Liver (tissue), 9 donors: ENCODE measurements around the gene ASCC1. TPM values are rescaled to one million over a fixed set of nuclear protein-coding genes. Genes with fewer than 3 reads are reported as not detected.

ENCODE experiments used
- DNase-seq: peaks from one replicate; pipeline ENCODE4 v3.0.0-alpha.2; 2017; ENCODE audit warnings: low spot score
- H3K27ac ChIP-seq, 2 donors: one replicate each; pipeline ENCODE4 v1.7.0; 2013; ENCODE audit warnings: inconsistent platforms in 2 of 2, low read length in 2 of 2, control low read depth in 1 of 2, low read depth in 1 of 2, mild to moderate bottlenecking in 1 of 2
- H3K27me3 ChIP-seq, 4 donors: one replicate each; pipeline versions ENCODE4 v1.6.1 to v1.7.0; 2013; ENCODE audit warnings: low read length in 3 of 4, inconsistent platforms in 1 of 4, mild to moderate bottlenecking in 1 of 4, moderate library complexity in 1 of 4; ENCODE audit not compliant: control insufficient read depth in 4 of 4, insufficient read depth in 4 of 4
- H3K36me3 ChIP-seq, 4 donors: one replicate each; pipeline versions ENCODE4 v1.6.1 to v1.7.0; 2013; ENCODE audit warnings: low read length in 3 of 4, mild to moderate bottlenecking in 3 of 4, low read depth in 1 of 4, moderate library complexity in 1 of 4; ENCODE audit not compliant: control insufficient read depth in 4 of 4, insufficient read depth in 3 of 4
- H3K4me1 ChIP-seq, 4 donors: one replicate each; pipeline versions ENCODE4 v1.6.1 to v1.7.0; 2013; ENCODE audit warnings: low read length in 3 of 4, mild to moderate bottlenecking in 3 of 4, moderate library complexity in 1 of 4; ENCODE audit not compliant: control insufficient read depth in 4 of 4, insufficient read depth in 4 of 4
- H3K4me3 ChIP-seq, 3 donors: one replicate each; pipeline versions ENCODE4 v1.6.1 to v1.7.0; 2013; ENCODE audit warnings: low read length in 3 of 3, control low read depth in 1 of 3, low read depth in 1 of 3, mild to moderate bottlenecking in 1 of 3
- H3K9ac ChIP-seq, 2 donors: one replicate each; pipeline ENCODE4 v1.7.0; 2013; ENCODE audit warnings: low read length in 2 of 2, mild to moderate bottlenecking in 2 of 2, moderate library complexity in 2 of 2, control low read depth in 1 of 2, low read depth in 1 of 2
- H3K9me3 ChIP-seq, 4 donors: one replicate each; pipeline versions ENCODE4 v1.6.1 to v1.7.0; 2013; ENCODE audit warnings: low read length in 3 of 4; ENCODE audit not compliant: control insufficient read depth in 4 of 4
- EGR1 ChIP-seq, 2 donors: IDR thresholded peaks; 2 replicates each; pipeline ENCODE4 v1.6.1; 2016 to 2018; ENCODE audit warnings: antibody characterized with exemption in 2 of 2, low read depth in 2 of 2
- FOXA1 ChIP-seq: IDR thresholded peaks from 2 replicates; pipeline ENCODE4 v1.6.1; 2016; ENCODE audit warnings: antibody characterized with exemption
- FOXA2 ChIP-seq: IDR thresholded peaks from 2 replicates; pipeline ENCODE4 v1.6.1; 2016; ENCODE audit warnings: antibody characterized with exemption
- GABPA ChIP-seq, 2 donors: IDR thresholded peaks in 1 of 2; conservative IDR thresholded peaks in 1 of 2; 2 replicates each; pipeline ENCODE4 v1.6.1; 2016; ENCODE audit warnings: antibody characterized with exemption in 2 of 2, mild to moderate bottlenecking in 1 of 2, moderate library complexity in 1 of 2
- HNF4A ChIP-seq, 2 donors: conservative IDR thresholded peaks; 2 replicates each; pipeline ENCODE4 v1.6.1; 2016; ENCODE audit warnings: antibody characterized with exemption in 2 of 2, mild to moderate bottlenecking in 2 of 2
- HNF4G ChIP-seq: IDR thresholded peaks from 2 replicates; pipeline ENCODE4 v1.6.1; 2016; ENCODE audit warnings: antibody characterized with exemption
- JUND ChIP-seq, 2 donors: IDR thresholded peaks; 2 replicates each; pipeline ENCODE4 v1.6.1; 2016; ENCODE audit warnings: antibody characterized with exemption in 2 of 2
- RAD21 ChIP-seq, 2 donors: IDR thresholded peaks; 2 replicates each; pipeline ENCODE4 v1.6.1; 2016; ENCODE audit warnings: antibody characterized with exemption in 2 of 2, mild to moderate bottlenecking in 2 of 2
- SP1 ChIP-seq: IDR thresholded peaks from 2 replicates; pipeline ENCODE4 v1.6.1; 2018; ENCODE audit warnings: antibody characterized with exemption, mild to moderate bottlenecking
- TAF1 ChIP-seq: conservative IDR thresholded peaks from 2 replicates; pipeline ENCODE4 v1.6.1; 2016; ENCODE audit warnings: antibody characterized with exemption, mild to moderate bottlenecking
- WGBS: extraction: QIAGEN DNeasy Blood & Tissue Kit; methylation state at CpG from one replicate; pipeline ENCODE4 v1.1.7; 2013; 5-methylcytosine and 5-hydroxymethylcytosine counted together
- polyA plus RNA-seq, 2 donors: library from polyadenylated mRNA; stranded (reverse) in 1 of 2; unstranded in 1 of 2; fragments of 200-250 nt in 1 of 2; fragments of >200 nt in 1 of 2; fragmentation: Nextera tagmentation in 1 of 2; extraction: Ambion mirVana in 1 of 2; gene quantifications; one replicate each; pipeline versions ENCODE4 v1.2.1 to v1.2.3, GENCODE V29; 2013 to 2015
- total RNA-seq, 2 donors: library from RNA; depleted of rRNA; stranded (reverse); fragments of >200 nt; gene quantifications; one replicate each; pipeline ENCODE4 v1.2.3, GENCODE V29; 2014
- TF ChIP-seq, protein P1 (sequence below): IDR thresholded peaks from 2 replicates; pipeline ENCODE4 v1.6.1; 2016; ENCODE audit warnings: antibody characterized with exemption, mild to moderate bottlenecking
- TF ChIP-seq, protein P2 (sequence below): fragments of 150-350 bp; IDR thresholded peaks from 2 replicates; pipeline ENCODE4 v1.5.1; 2017; ENCODE audit warnings: improper control_type of control experiment, low read depth, low read length; ENCODE audit not compliant: missing input control
- donor health status: healthy.
- donor health status: healthy.
- donor health status: healthy.
- donor health status: healthy.
- donor health status: healthy.

Gene ASCC1
- total and polyA plus RNA-seq, 4 donors = 6.9 to 13.9 (median 10.2) TPM

DNA sequence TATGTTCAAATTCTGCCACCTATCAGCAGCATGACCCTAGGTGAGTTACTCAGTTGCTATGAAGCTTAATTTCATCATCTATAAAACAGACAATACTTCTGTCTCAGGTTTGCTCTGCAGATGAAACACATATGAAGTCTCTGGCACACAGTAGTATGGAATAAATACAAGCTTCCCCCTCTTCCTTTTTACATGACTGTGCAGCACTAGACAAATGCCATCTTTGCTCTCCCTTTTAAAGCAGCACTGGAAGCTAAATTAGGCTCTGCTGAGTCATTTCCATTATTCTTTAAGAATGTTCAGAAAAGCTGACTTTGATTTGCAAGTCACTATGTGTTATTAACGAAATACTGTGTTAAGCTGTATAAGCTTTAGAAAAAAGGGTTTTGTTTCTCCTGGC is 40.9 kb downstream of the ASCC1 start:
- Histone ChIP-seq H3K9ac (no peak overlapping the region), H3K36me3 (peaks cover 0 to 7% (median 4%) of the 10 kb centered on the region in 4 donors), H3K9me3 (no peaks in the 10 kb centered on the region), H3K4me1 (peaks cover 0 to 3% (median 0%) of the 10 kb centered on the region in 4 donors), H3K27ac (no peak overlapping the region), H3K4me3 (no peak overlapping the region), H3K27me3 (no peaks in the 10 kb centered on the region)
- no peak for DNase-seq
- no peak for TF ChIP-seq FOXA2
- no peak for TF ChIP-seq JUND (IDR thresholded peaks at IDR 0.05)
- TF ChIP-seq, protein P1, sequence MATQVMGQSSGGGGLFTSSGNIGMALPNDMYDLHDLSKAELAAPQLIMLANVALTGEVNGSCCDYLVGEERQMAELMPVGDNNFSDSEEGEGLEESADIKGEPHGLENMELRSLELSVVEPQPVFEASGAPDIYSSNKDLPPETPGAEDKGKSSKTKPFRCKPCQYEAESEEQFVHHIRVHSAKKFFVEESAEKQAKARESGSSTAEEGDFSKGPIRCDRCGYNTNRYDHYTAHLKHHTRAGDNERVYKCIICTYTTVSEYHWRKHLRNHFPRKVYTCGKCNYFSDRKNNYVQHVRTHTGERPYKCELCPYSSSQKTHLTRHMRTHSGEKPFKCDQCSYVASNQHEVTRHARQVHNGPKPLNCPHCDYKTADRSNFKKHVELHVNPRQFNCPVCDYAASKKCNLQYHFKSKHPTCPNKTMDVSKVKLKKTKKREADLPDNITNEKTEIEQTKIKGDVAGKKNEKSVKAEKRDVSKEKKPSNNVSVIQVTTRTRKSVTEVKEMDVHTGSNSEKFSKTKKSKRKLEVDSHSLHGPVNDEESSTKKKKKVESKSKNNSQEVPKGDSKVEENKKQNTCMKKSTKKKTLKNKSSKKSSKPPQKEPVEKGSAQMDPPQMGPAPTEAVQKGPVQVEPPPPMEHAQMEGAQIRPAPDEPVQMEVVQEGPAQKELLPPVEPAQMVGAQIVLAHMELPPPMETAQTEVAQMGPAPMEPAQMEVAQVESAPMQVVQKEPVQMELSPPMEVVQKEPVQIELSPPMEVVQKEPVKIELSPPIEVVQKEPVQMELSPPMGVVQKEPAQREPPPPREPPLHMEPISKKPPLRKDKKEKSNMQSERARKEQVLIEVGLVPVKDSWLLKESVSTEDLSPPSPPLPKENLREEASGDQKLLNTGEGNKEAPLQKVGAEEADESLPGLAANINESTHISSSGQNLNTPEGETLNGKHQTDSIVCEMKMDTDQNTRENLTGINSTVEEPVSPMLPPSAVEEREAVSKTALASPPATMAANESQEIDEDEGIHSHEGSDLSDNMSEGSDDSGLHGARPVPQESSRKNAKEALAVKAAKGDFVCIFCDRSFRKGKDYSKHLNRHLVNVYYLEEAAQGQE = no peak
- no peak for TF ChIP-seq SP1
- TF ChIP-seq TAF1 = no peak
- WGBS = 77% methylated on average over 1 of the region's 1 CpG

DNA sequence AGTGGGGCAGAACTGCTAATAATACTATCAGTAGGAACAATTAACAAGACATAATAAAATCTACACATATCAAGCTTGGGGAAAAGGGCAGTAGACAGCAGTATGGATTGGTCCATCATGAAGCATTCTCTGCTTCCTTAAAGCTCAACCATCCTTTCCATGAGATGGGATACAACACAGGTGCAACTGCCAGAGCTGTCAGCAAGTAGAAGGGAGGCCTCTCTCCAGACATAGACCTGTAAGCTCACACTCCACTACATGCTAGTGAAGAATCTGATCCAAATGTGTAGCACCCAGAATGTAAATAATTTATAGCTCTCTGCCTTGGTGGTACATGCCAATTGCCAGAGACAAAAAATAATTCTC is 41.8 kb downstream of the ASCC1 start:
- peaks cover 0 to 7% (median 4%) of the 10 kb centered on the region in 4 donors for H3K36me3 ChIP-seq
- H3K27ac ChIP-seq = no peak overlapping the region
- peaks cover 0 to 3% (median 0%) of the 10 kb centered on the region in 4 donors for H3K4me1 ChIP-seq
- no peak overlapping the region for H3K4me3 ChIP-seq
- no peaks in the 10 kb centered on the region for H3K27me3 ChIP-seq
- TF ChIP-seq EGR1 (IDR thresholded peaks at IDR 0.05; ENCODE audit: low read depth in 2 of 2) (no peak), GABPA (IDR thresholded peaks at IDR 0.05 in 1 of 2, conservative IDR thresholded peaks at IDR 0.05 in 1 of 2) (no peak), HNF4G (no peak), FOXA1 (no peak), RAD21 (IDR thresholded peaks at IDR 0.05) (no peak), HNF4A (conservative IDR thresholded peaks at IDR 0.05) (no peak)
- TF ChIP-seq, protein P2, sequence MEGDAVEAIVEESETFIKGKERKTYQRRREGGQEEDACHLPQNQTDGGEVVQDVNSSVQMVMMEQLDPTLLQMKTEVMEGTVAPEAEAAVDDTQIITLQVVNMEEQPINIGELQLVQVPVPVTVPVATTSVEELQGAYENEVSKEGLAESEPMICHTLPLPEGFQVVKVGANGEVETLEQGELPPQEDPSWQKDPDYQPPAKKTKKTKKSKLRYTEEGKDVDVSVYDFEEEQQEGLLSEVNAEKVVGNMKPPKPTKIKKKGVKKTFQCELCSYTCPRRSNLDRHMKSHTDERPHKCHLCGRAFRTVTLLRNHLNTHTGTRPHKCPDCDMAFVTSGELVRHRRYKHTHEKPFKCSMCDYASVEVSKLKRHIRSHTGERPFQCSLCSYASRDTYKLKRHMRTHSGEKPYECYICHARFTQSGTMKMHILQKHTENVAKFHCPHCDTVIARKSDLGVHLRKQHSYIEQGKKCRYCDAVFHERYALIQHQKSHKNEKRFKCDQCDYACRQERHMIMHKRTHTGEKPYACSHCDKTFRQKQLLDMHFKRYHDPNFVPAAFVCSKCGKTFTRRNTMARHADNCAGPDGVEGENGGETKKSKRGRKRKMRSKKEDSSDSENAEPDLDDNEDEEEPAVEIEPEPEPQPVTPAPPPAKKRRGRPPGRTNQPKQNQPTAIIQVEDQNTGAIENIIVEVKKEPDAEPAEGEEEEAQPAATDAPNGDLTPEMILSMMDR = no peak
- TF ChIP-seq, protein P1 = no peak
- H3K9ac ChIP-seq = no peak overlapping the region
- no peaks in the 10 kb centered on the region for H3K9me3 ChIP-seq
- no peak for DNase-seq
